ENCODE measurements around the gene GPR146. TPM values are rescaled to one million over a fixed set of nuclear protein-coding genes. Genes with fewer than 3 reads are reported as not detected.
A peak's percentile ranks its signal among the peaks of the same experiment; 100 is the strongest.

The GPR146 gene
- total and polyA plus RNA-seq, 9 of the 15 experiments (the other 6 are each of a cell fraction or from before 2014, with no cell fraction given), result 0.22 to 3.6 (median 0.64) TPM; not detected in 2

- in situ Hi-C loops (cut with MboI), result no loop called here
- BruUV-seq (replicated peaks), result no TSS peak
- Histone ChIP-seq H3K9ac (ENCODE audit: insufficient read depth in 1 of 2, low read depth in 2 of 2, low read length in 2 of 2) (peak overlapping the region in 1 of 2 experiments; percentile 26; a peak in 1 of 4 replicates), H3K9me3 (replicated peaks; ENCODE audit: control insufficient read depth, insufficient read depth, low read depth, low read length) (no peaks in the 10 kb centered on the region), H3K4me2 (ENCODE audit: insufficient read depth, low read length) (no peak overlapping the region), H3K4me3 (no peak overlapping the region), H2AFZ (ENCODE audit: low read depth, low read length) (no peak overlapping the region), H3K9me1 (ENCODE audit: control insufficient read depth, insufficient read depth, low read length) (no peaks in the 10 kb centered on the region), H3K36me3 (ENCODE audit: control insufficient read depth, insufficient read depth, low read length) (no peaks in the 10 kb centered on the region), H3K27ac (ENCODE audit: extremely low read depth, low read depth, low read length) (no peak overlapping the region), H3K27me3 (ENCODE audit: control insufficient read depth in 2 of 2, insufficient read depth in 2 of 2, low read length in 2 of 2) (no peaks in the 10 kb centered on the region), H4K20me1 (replicated peaks; ENCODE audit: control insufficient read depth, insufficient read depth, low read length) (no peaks in the 10 kb centered on the region), H3K79me2 (ENCODE audit: control insufficient read depth, insufficient read depth, low read length) (no peaks in the 10 kb centered on the region), H3K4me1 (replicated peaks in 1 of 2; ENCODE audit: control insufficient read depth in 2 of 2, insufficient read depth in 2 of 2, low read length in 2 of 2) (peaks cover 0 to 43% of the 10 kb centered on the region in 2 experiments; a peak in 2 of 5 replicates)
- WGBS (ENCODE audit: insufficient coverage, low coverage, missing lambda C conversion rate), result 87% methylated on average over 27 of the region's 27 CpGs
- TF ChIP-seq ZNF263 (CRISPR knock-in tag; IDR thresholded peaks at IDR 0.05; ENCODE audit: borderline replicate concordance) (peak; percentile 94), ATF4 (CRISPR knock-in tag; IDR thresholded peaks at IDR 0.05) (no peak)
- ChIA-PET POLR2A (interaction anchor here (0.6 to 0.7 kb wide), 2 partner anchors 17 to 65 kb away, joined by 3 read pairs; no protein-coding TSS in a partner anchor), CTCF (ENCODE audit: low intra/inter-chr PET ratio) (no interaction called here)
- no peak for DNase-seq (ENCODE audit: extremely low read depth in 1 of 4, low spot score in 3 of 4)
- intact Hi-C loops (cut with micrococcal nuclease), result no loop called here
- FAIRE-seq, result no peak
- ATAC-seq, result no peak
Observed at GRCh38 chr7:1076184-1077072, 32.1 kb downstream of the GPR146 start.

GRCh38 chr7:1078519-1078918 is 34.2 kb downstream of the GPR146 start:
- no peak overlapping the region for H3K4me3 ChIP-seq
- FAIRE-seq, result no peak
- no peaks in the 10 kb centered on the region; the same call in 2 of the 3 replicates for H3K36me3 ChIP-seq (ENCODE audit: control insufficient read depth, insufficient read depth, low read length)
- no peak overlapping the region for H3K27ac ChIP-seq (ENCODE audit: extremely low read depth, low read depth, low read length)
- no peaks in the 10 kb centered on the region for H3K9me1 ChIP-seq (ENCODE audit: control insufficient read depth, insufficient read depth, low read length)
- no peaks in the 10 kb centered on the region for H3K27me3 ChIP-seq (ENCODE audit: control insufficient read depth in 2 of 2, insufficient read depth in 2 of 2, low read length in 2 of 2)
- intact Hi-C loops (cut with micrococcal nuclease) (no loop called here), in situ Hi-C loops (cut with MboI) (no loop called here)
- no peaks in the 10 kb centered on the region for H3K79me2 ChIP-seq (ENCODE audit: control insufficient read depth, insufficient read depth, low read length)
- no peaks in the 10 kb centered on the region for H4K20me1 ChIP-seq (replicated peaks; ENCODE audit: control insufficient read depth, insufficient read depth, low read length)
- H2AFZ ChIP-seq (ENCODE audit: low read depth, low read length), result no peak overlapping the region
- BruUV-seq (replicated peaks), result no TSS peak
- DNase-seq (ENCODE audit: extremely low read depth in 1 of 4, low spot score in 3 of 4), result no peak
- ChIA-PET POLR2A (interaction anchor here (0.6 kb wide), 2 partner anchors 16 to 103 kb away, joined by 3 read pairs; partner anchors contain the start of gene COX19), CTCF (ENCODE audit: low intra/inter-chr PET ratio) (no interaction called here)
- ATAC-seq, result no peak
- H3K4me2 ChIP-seq (ENCODE audit: insufficient read depth, low read length), result no peak overlapping the region
- H3K4me1 ChIP-seq (replicated peaks in 1 of 2; ENCODE audit: control insufficient read depth in 2 of 2, insufficient read depth in 2 of 2, low read length in 2 of 2), result peaks cover 0 to 58% of the 10 kb centered on the region in 2 experiments; a peak in 2 of 5 replicates
- WGBS (ENCODE audit: insufficient coverage, low coverage, missing lambda C conversion rate), result 85% methylated on average over 7 of the region's 11 CpGs
- H3K9me3 ChIP-seq (replicated peaks; ENCODE audit: control insufficient read depth, insufficient read depth, low read depth, low read length), result no peaks in the 10 kb centered on the region
- no peak overlapping the region for H3K9ac ChIP-seq (ENCODE audit: insufficient read depth in 1 of 2, low read depth in 2 of 2, low read length in 2 of 2)
- no peak for TF ChIP-seq ARNT (IDR thresholded peaks at IDR 0.05)
- TF ChIP-seq PRMT5 (CRISPR knock-in tag; IDR thresholded peaks at IDR 0.05), result no peak
- TF ChIP-seq SAFB2 (IDR thresholded peaks at IDR 0.05; ENCODE audit: borderline replicate concordance, low read depth, low read length, severe bottlenecking), result no peak
- TF ChIP-seq SNRNP70 (optimal IDR thresholded peaks at IDR 0.05; ENCODE audit: low read depth, low read length), result no peak
- TF ChIP-seq ZNF561 (CRISPR knock-in tag; conservative IDR thresholded peaks at IDR 0.05), result no peak
- TF ChIP-seq ZNF263 (CRISPR knock-in tag; IDR thresholded peaks at IDR 0.05; ENCODE audit: borderline replicate concordance), result no peak
- no peak for TF ChIP-seq SMARCC2 (IDR thresholded peaks at IDR 0.05; ENCODE audit: low read depth)
- TF ChIP-seq CC2D1A (IDR thresholded peaks at IDR 0.05), result no peak
- TF ChIP-seq ZBTB49 (CRISPR knock-in tag; IDR thresholded peaks at IDR 0.05; ENCODE audit: borderline replicate concordance), result no peak
